GM18867 (cell line): ENCODE measurements around the gene MLPH.

Experiments
- ATAC-seq: cut with Tn5 transposase; IDR thresholded peaks from one replicate; pipeline ENCODE4 v1.9.1; 2021; ENCODE audit warnings: mild to moderate bottlenecking, moderate library complexity; ENCODE audit not compliant: unreplicated experiment

Gene MLPH

DNA sequence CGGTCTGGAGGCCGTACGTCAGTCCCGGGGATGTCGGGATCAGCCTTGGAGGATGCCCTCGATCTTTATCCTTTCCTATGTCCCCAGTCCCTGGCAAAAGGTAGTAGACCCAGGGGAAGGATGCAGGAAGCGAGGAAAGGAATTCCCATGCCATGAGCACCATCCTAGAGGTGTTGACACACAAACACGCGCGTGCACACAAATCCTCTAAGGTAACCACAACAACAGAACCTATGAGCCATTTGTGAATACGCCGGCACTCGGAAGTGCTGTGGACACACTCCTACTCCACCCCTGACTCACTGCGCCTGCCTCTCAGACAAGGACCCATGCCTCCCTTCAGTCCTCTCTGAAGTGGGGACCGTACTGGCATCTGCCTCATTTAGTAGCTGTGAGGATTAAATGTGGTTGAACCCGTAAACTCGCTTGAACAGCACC, 11.3 kb upstream of the MLPH start:
- peak; percentile 4 for ATAC-seq

DNA sequence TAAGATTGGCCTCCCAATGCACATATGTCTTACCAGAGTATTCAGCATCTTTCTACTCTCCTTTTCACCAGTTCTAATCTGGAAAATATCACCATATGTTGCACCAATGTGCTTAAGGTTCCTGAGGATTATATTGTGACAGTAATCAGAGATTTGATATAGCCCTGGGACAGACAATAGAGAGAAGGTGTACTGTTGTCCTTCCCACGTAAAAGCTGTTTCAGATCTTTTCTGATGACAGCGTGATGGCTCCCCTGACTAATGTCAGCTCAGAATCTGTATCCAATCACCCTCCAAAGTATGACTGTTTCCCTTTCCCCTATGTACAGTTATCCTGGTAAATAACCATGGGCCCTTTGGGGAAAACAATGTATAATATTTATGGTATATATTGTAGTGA, 9.0 kb upstream of the MLPH start:
- no peak for ATAC-seq

DNA sequence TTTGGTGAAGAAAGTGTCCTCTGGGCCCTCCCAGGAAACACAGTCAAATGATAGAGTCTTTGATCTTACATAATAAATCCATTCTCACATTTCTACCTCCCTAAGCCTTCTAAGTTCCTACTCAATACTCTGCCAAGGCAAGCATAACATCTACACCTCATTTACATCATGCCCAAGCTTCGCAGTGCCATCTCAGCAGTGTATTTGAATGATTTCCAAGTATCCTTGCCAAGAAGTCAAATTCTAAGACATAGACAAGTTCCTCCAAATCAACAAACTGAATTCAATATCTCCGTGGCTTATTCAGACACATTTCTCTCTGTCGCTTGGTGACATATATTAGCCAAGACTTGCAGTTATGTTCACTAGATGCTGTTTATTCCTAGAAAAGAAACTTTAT, 8.1 kb upstream of the MLPH start:
- ATAC-seq = no peak

DNA sequence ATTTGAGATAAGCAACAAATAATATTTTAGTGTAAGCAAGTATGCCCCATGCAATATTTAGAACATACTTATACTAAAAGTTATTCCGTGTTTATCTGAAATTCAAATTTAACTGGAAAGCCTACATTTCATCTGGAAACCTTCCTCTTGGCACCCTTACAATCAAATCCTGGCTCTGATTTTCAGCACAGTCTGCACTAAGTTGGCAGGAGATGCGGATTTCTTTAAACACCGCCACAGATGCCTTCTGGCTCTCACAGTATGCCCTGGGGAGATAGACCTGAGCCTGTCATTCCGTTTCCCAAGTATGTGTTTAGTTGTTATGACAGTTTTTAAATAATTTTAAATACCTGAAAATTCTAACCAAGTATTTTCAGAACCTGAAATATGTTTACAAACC, 7.3 kb upstream of the MLPH start:
- ATAC-seq = no peak

DNA sequence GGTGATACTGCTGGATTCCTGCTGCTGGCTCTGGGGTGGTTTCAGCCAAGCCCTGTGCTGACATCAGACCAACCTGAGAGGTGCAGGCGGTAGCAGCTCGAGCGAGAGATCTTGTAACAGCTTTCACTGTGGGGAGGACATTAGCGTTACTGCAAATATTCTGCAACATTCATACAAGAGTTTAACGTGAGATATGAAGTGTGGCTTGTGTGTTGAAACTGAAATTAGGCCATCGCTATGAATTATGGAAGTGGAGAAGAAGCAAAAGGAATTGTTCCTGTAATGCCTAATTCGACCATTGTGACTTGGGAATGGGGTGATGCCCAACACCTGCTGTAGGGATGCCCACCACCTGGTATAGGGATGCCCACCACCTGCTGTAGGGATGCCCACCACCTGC, 6.5 kb upstream of the MLPH start:
- no peak for ATAC-seq

DNA sequence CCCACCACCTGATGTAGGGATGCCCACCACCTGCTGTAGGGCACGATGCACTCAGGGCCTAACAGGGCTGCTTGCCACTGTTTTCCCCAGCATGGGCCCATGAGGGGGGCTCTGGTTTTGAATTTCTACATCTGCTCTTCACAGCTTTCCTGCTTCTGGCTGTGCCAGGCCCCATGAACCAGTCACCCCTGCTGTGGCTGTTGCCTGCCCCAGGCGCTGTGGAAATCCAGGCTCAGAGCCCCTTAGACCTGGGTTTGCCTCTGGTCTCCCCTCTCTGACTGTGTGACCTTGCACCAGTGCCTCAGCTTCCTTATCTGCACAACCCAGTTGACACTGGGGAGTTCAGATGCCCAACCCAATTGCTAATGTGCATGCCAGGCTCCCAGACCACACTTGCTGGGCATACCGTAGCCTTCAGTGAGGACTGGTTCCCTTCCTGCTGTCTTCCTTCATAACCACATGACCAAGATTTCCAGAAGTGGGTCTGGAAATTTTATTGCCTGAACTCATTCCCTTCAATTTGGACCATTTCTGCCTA, 6.0 kb upstream of the MLPH start:
- no peak for ATAC-seq

DNA sequence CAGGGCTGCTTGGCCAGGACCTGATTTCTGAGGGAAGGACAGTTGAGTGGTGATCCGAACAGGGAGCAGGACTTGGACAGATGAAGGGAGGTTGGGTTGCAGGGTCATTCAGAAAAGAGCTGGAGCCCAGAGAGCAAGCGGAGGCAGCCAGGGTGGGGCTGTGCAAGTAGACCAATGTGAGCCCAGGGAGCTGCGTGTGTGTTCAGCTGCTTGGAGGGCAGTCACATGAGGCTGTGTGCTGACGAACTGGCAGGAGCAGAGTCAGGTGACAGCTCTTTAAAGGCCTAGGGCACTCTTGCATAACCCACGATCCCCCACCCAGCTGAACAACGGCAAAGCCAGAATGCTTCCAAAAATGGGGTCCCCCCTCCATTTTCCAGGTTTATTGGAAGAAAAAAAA, 4.6 kb upstream of the MLPH start:
- ATAC-seq = no peak

DNA sequence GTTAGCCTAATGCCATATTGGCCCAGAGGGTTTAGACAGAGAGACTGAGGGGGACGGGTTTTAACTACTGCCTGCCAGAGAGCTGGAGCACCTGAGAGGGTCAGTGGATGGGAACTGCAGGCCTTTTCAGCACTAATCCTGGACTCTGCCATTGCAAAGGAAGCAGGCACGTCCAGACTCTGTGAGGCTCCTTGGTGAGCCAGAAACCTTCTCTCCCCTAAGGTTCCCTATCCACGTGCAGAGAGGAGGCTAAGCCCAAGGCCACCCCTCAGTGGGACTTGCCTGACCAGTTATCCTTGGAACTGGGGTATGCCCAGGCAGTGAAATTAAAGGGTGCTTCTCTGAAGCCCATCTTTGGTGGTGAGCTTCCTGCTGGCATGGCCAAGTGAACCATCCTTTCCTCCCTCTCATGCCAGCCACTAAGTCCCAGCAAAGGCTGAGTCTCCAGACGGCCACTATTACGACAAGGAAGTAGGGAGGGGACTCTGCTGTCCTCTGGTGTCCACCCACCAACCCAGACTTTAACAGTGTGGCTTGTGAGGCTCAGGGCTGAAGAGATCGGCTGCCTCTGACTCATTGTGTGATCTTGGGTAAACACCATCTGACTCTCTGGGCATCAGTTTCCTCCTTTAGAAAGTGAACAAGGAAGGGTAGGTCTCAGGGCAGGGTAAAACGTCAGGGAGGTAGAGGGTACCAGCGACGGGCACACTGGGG, 3.9 kb upstream of the MLPH start:
- ATAC-seq = no peak

DNA sequence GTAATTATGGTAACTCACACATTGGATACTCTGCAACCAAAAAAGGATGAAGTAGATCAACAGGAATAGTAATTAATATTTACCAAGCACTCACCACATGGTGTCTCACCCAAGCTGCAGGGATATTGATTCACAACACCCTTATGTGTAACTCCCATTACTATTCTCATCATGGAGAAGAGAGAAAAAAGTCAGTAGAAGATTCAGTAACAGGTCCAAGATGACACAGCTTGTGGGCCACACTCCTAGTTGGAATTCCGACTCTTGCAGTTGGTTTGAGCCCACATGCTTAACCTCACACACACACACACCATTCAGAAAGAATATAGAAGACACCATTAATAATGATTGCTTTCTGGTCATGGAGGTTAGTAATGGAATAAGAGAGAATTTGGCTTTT, 1.7 kb upstream of the MLPH start:
- no peak for ATAC-seq

DNA sequence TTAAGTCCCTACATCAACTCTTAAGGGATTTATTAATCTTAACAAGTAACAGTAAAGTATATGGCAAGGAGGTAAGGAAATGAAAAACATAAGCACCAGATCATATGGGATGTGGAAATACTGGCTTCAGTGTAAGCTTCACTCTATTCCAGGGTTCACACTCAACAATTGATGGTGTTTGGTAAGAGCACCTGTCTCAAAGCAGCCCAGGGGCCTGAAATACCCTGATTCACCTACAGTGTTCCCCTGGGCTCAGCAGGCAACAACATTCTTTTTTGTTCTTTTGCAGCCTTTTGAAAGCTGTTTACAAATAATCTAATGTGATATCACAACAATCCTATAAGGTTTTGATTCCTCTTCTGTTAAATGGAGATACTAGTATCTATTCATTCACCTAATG, 1.2 kb upstream of the MLPH start:
- no peak for ATAC-seq

DNA sequence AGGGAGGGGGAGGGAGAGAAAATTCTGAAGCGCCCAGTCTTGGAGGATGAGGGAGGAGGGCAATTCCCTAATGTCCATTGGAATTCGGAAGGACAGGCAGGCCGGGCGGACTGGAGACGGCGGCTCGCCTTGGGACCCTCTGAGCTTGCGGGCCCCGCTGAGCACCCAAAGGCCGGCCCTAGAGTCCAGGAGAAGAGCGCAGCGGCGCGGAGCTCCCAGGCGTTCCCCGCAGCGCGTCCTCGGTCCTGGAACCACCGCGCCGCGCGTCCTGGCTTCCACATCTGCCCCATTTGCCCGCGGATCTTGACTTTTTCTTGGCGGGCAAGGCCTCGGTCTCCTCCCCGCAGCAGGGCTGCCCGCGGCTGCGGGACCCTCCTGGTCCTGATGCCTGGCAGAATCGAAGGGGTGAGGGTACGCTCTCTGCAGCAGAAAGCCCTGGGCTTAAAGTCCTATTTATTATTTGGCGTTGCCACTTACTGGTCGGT, 675 bp upstream of the MLPH start:
- ATAC-seq = no peak

DNA sequence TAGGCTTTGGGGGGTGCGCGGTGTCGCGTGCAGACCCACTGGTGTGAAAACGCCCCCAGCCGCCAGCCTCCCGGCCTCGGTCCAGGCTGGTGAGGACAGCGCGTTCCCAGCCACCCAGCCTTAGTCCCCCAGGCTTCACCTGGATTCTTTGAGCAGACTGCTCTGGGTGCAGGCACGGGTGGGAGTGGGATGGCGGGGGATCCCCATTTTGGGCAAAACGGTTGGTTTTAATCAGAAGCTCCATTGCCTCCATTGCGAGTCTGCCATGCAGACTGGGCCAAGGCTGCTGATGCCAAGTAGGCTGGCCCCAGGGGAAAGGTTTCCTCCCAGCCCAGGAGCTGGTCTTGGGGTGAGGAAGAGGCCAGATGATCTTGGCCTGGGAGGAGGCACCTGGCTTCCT, 445 bp downstream of the MLPH start:
- no peak for ATAC-seq

DNA sequence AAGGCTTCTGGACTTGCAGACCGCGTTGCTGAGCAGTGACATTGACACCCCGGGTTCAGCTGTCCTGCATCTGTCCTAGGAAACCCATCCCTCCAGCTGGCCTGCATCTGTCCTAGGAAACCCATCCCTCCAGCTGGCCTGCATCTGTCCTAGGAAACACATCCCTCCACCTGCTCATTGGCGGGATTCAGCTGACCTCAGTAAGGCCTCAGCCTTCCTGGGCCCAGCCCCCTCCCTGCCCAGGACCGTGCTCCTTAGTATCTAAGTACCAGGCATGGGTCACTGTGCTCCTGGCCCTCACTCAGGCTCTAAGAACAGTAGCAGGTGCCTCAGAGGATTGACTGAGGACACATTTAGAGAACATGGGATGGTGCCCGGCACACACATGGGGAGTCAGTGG, 1.2 kb downstream of the MLPH start:
- no peak for ATAC-seq

DNA sequence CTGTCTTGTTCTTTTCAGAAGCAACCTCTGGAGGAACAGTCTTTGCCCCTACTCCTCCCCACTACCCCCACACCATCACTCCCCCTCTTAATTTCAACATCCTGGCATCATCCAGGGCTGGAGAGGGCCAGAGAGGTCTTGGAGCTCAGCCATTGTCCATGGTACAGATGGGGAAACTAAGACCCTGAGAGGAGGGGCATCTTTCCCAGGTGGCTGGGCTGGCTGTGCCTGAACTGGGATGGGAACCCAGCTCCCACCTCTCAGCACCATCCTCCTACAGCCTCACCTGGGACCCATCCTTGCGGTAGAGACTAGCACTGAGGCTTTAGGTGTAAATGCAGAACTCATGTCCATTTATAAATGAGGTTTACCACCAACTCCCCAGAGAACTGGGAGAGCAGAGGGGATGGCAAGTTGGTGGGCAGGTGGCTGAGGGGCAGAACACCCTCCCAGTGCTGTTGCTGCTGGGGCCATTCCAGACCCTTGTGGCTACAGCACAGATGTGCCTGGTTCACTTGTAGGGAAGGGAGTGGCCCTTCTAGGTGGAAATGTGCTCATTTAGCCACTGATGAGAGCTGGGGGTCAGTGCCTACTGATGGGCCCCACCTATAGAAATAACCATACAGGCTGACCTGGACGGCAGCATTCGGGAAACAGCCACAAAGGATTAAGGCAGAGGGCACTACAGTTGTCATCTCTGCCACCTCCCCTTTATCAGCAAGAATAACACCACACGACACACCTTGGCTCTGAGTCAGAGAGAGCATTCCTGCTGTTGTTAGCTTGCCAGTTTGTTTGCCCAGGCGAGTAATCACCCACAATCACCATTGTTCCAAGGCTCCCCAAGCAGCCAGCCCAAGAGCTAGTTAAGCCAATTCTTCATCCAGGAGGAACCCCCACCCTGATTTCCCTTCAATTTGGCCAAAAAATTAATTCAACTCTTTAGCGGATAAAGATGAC, 2.1 kb downstream of the MLPH start:
- ATAC-seq = no peak

DNA sequence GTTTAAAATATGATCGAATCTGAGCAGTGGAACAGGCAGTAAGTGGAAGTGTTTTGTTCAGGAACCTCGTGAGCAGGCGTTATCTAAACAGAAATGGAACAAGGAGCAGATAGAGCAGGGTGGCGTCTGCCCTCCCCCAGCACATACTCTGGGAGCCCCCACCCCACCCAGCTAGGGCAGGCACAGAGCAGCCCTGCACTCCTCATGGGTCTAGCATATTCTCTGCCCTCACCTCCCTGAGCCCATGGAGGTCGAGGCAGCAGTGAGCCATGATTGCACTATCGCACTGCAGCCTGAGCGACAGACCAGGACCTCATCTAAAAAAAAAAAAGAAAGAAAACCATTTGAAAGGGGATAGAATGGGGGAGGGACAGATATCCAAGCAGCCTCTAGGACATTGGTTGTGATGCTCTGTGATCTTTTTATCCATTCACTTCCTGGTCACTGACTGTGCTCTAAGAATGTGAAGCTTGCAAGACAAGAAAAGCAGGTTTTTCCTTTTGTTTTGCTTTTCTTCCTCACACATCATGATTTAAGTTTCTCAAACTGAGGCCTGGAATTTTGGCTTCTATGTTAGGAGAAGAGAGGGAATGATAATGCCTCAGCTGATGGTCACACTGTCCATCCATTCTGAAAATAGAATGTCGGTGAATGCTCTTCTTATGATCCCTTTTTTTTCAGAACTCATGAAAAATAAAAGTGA, 3.1 kb downstream of the MLPH start:
- no peak for ATAC-seq

DNA sequence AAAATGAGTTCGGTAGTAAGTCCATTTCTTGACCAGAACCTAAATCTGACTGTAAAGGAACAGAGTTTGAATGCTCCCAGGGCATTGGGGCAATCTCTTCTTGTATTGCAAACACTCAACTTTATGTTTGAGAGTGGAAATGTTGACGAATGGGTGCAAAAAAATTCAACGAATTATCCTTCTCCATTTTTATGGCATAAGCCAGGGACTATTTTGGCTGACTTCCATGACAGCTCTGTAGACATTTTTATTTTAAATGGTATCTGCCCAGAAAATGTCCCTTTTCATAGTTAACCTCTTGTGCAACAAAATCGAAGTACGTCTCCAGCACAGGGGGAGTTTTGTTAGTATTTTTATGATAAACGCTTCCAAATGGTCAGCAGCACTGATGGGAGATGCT, 3.7 kb downstream of the MLPH start:
- ATAC-seq = no peak

DNA sequence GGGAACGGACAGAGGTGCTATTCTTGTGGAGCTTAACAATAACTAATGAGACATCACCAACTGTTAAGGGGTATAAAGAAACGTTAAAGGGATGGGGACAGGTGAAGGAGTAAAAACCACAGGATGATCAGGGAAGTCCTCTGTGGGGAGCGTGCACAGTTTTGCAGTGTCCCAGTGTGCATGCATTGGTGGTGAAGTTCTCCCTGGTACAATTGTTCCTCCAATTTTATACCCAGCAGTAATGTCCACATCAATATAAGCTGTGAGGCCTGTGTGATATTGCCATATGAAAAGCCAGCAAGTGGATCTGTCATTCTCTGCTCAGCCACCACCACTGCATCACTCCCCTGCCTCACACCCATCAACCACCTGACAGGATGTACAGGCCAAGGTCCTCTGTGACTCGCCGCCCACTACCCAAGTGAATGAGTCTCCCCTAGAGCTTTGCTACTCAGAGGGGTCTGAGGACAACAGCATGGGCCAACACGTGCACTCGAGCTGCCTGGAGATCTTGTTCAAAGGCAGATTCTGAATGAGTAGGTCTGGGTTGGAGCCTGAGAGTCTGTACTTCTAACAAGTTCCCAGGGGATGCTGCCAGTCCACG, 4.6 kb downstream of the MLPH start:
- ATAC-seq = no peak

DNA sequence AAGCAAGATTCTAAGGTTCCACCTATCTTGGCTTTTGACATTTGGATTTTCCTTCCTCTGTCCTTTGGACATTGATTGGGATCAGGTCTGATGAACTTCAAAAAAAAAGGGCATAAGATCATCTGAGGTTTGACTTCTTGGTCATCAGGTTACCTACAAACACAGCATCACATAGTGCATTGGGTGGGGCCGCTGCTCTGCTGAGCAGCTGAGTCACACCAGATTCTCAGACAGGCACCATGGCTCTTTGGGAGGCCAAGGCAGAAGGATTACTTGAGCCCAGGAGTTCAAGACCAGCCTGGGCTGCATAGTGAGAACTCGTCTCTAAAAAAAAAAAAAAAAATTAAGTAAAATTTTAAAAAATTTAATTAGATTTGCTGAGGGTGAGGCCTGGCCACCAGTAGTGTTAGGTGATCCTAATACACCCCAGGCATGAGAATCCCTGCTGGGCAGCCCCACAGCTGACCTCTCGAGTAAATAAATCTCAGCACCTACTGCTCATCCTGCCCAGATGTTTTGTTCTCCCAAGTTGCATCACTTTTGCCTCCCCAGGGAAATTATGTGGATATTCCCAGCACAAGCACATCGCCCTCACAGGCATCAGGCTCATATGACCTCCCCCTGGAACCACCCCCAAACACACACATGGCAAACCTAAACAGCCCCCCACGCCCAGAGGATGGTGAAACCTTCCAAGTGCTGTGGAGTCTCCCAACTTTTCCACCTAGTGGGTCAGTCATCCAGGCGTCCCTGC, 5.3 kb downstream of the MLPH start:
- no peak for ATAC-seq

DNA sequence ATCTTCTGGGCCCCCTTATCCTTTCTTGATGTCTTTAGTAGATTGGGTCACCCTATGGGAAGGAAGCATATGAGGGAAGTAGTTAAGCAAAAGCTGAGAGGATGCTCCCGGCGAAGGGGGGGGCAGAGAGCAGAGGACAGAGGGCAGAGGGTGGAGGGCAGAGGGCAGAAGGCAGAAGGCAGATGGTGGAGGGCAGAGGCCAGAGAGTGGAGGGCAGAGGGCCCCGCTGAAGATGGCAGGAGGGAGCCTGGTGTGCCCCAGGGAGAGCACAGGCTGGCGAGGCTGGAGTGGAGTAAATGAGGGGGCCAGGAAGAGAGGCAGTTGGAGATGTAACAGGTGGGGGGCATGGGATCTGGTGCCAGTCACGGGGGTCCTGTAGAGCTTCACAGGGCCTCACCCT, 7.0 kb downstream of the MLPH start:
- no peak for ATAC-seq

DNA sequence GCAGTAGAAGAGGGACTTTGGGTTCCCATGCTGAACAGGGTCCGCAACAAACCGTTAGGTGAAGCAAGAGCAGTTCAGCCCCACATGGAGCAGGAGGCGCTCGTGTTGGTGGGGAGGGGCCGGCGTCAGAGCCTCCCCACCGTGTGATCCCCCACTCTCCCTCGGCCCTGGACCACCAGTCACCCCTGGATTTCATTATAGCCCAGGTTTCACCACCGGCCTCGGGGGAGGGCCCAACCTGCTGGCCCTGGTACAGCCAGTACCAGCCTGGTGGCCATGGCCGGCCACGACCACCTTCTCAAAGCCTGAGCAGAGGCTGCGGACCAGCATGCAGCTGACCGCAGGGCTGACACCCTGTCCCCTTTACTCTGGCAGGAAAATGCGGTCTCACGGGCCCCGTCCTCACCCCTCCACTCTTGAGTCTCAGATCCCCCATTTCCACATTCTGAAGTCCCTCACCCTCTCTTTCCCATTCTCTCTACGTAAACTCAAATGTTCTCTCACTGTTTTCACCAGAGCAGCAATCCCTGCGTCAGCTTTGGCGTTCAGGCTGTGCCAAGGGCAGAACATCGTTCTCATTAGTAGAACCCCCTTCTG, 8.6 kb downstream of the MLPH start:
- no peak for ATAC-seq
